ENCODE measurements around the gene ROR1. TPM values are rescaled to one million over a fixed set of nuclear protein-coding genes. Genes with fewer than 3 reads are reported as not detected.
"Not testable (repeated sequence)": the region's sequence is repeated elsewhere in the genome, so short reads cannot be mapped to it uniquely, and the experiment has no call there.

ROR1 gene
- total and polyA plus RNA-seq, 4 donors = 4.0 to 30.9 (median 11.4) TPM

DNA sequence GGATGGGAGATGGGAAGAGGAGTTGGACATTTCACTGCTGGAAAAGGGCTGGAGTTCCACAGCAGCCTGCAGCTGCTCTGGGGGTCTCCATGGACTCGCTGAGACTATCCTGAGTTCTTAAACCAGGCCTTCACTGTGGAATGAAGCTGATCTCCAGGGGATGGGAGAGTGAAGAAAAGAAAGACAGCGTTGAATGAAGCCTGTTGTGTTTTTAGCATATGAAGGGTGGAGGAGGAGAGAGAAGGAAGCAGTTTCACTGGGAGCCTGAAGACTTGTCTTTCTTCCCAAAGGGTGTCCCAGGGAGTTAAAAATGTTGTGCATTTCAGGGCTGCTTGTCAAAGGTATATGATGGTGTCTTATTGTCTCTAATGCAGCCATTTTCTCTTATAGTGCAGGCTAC lies 9.2 kb downstream of the ROR1 start:
- H3K9me3 ChIP-seq (ENCODE audit: control insufficient read depth, low read length) = no peaks in the 10 kb centered on the region
- ATAC-seq (ENCODE audit: low FRiP score) (no peak), DNase-seq (no peak)
- H3K4me1 ChIP-seq (ENCODE audit: control insufficient read depth in 1 of 2, insufficient read depth in 2 of 2, low read length in 2 of 2) = peaks cover 0 to 4% of the 10 kb centered on the region in 2 donors
- no peaks in the 10 kb centered on the region for H3K36me3 ChIP-seq (ENCODE audit: control insufficient read depth in 1 of 2, insufficient read depth in 2 of 2, low read length in 1 of 2)
- intact Hi-C loops (cut with DNase I) = no loop called here
- H3K27ac ChIP-seq (ENCODE audit: low read depth in 1 of 2, low read length in 2 of 2) = no peak overlapping the region
- H3K4me3 ChIP-seq (ENCODE audit: low read length in 2 of 2) = no peak overlapping the region
- H3K27me3 ChIP-seq (ENCODE audit: control insufficient read depth in 1 of 2, insufficient read depth in 2 of 2, low read length in 1 of 2) = no peaks in the 10 kb centered on the region
- 48 to 65% methylated on average over 2 of the region's 2 CpGs for whole genome bisulfite sequencing, 2 donors

DNA sequence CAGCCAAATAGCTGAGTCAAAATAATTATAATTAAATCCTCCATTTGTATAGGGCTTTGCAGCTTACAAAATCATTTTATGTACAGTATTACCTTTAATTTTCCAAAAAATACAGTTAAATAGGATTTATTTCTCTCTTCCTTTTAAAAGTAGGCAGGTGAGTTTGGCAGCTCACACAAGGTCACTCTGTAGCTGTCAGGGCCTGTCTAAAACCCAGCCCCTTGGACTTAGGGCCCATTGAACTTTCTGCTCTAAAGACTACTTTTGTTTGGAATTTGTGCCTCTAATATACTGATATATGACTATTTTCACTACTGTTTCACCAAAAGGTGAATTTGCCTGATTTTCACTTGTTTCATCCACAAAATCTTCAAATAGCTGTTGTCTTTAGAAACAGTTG lies 10.3 kb downstream of the ROR1 start:
- no peak overlapping the region for H3K4me3 ChIP-seq (ENCODE audit: low read length in 2 of 2)
- H3K27me3 ChIP-seq (ENCODE audit: control insufficient read depth in 1 of 2, insufficient read depth in 2 of 2, low read length in 1 of 2) = no peaks in the 10 kb centered on the region
- ATAC-seq (ENCODE audit: low FRiP score) (no peak), DNase-seq (no peak)
- H3K27ac ChIP-seq (ENCODE audit: low read depth in 1 of 2, low read length in 2 of 2) = no peak overlapping the region
- H3K36me3 ChIP-seq (ENCODE audit: control insufficient read depth in 1 of 2, insufficient read depth in 2 of 2, low read length in 1 of 2) = no peaks in the 10 kb centered on the region
- H3K9me3 ChIP-seq (ENCODE audit: control insufficient read depth, low read length) = no peaks in the 10 kb centered on the region
- H3K4me1 ChIP-seq (ENCODE audit: control insufficient read depth in 1 of 2, insufficient read depth in 2 of 2, low read length in 2 of 2) = peaks cover 0 to 4% of the 10 kb centered on the region in 2 donors
- intact Hi-C loops (cut with DNase I) = no loop called here

DNA sequence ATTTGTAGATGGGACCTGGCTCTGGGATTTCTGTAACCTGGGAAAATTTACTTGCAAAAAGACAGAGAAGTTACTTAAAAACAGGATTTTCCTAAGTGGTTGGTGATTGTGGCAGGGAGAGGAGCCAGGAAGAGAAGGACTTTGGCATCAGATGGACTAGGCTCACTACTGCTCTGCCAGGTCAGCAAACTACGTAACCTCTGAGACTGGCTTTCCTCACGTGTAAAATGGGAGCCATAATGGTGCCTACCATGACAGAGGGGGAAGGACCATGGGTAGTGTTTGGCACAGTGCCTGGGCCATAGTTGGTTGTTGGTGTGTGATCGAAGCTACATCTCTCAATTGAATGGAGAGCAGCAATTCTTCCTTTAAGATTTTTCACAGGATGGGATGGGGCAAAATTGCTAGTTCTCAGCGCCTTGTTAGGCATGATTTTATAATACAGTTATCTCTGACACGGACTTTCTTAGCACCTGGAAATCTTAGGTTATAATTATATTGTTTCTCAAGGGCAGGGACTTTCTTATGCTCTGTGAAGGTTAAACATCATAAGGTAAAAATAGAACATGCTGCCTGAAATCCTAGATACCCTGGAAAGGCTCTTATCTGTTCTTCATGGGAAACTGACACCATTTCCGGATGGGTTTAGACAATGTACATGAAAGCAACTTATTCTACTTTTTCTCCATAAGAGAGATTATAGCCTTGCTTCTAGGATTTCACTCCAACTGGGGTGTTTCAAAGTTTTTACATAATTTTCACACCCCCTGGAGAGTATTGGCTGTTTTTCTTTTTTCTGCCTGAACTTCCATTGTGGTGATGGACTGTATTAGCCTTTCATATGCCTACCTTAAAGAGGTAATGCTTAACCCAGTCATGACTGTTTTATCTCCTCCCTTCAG lies 10.9 kb downstream of the ROR1 start:
- Histone ChIP-seq H3K36me3 (ENCODE audit: control insufficient read depth in 1 of 2, insufficient read depth in 2 of 2, low read length in 1 of 2) (no peaks in the 10 kb centered on the region), H3K27ac (ENCODE audit: low read depth in 1 of 2, low read length in 2 of 2) (peak overlapping the region in 1 of 2 donors; percentile 21), H3K27me3 (ENCODE audit: control insufficient read depth in 1 of 2, insufficient read depth in 2 of 2, low read length in 1 of 2) (no peaks in the 10 kb centered on the region), H3K9me3 (ENCODE audit: control insufficient read depth, low read length) (no peaks in the 10 kb centered on the region), H3K4me1 (ENCODE audit: control insufficient read depth in 1 of 2, insufficient read depth in 2 of 2, low read length in 2 of 2) (peaks cover 0 to 4% of the 10 kb centered on the region in 2 donors), H3K4me3 (ENCODE audit: low read length in 2 of 2) (no peak overlapping the region)
- WGBS, 2 donors = 41 to 43% methylated on average over 6 of the region's 6 CpGs
- intact Hi-C loops (cut with DNase I) = no loop called here
- no peak for DNase-seq
- ATAC-seq (ENCODE audit: low FRiP score) = no peak

DNA sequence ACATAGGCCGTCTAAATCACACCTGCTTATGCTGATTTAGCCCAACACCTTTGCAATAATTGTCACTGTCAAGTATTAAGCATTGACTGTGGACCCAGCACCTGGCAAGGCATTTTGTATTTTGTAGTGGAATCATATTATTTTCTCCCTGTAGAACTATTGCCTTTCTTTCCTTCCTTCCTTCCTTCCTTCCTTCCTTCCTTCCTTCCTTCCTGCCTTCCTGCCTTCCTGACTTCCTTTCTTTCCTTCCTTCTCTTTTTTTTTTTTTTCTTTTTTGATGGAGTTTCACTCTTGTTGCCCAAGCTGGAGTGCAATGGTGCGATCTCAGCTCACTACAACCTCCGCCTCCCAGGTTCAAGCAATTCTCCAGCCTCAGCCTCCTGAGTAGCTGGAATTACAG lies 13.5 kb downstream of the ROR1 start:
- H3K4me3 ChIP-seq (ENCODE audit: low read length in 2 of 2); H3K27me3 ChIP-seq (ENCODE audit: control insufficient read depth in 1 of 2, insufficient read depth in 2 of 2, low read length in 1 of 2); H3K27ac ChIP-seq (ENCODE audit: low read depth in 1 of 2, low read length in 2 of 2); ATAC-seq (ENCODE audit: low FRiP score); H3K4me1 ChIP-seq (ENCODE audit: control insufficient read depth in 1 of 2, insufficient read depth in 2 of 2, low read length in 2 of 2); DNase-seq; H3K9me3 ChIP-seq (ENCODE audit: control insufficient read depth, low read length); intact Hi-C loops (cut with DNase I); H3K36me3 ChIP-seq (ENCODE audit: control insufficient read depth in 1 of 2, insufficient read depth in 2 of 2, low read length in 1 of 2): not testable (repeated sequence)
- WGBS, 2 donors = 90 to 96% methylated on average over 3 of the region's 3 CpGs

DNA sequence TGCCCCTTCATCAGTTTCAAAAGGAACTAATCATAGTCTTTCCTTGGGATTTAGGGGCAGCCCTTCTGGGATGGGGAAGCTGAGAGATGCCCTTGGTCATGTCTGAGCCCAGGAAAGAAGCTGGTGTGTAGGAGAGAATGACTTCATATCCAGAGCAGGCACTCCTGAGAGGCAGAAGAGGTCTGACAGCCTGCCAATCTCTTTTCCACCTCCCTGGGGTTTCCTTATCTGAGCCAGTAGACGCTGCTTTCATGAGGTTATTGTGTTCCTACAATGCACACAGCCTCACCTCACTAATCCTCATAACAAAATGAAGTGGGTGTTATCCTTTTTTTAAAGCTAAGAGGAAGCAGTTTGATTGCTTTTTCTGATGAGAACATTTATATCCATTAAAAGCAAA lies 14.1 kb downstream of the ROR1 start:
- Histone ChIP-seq H3K27ac (ENCODE audit: low read depth in 1 of 2, low read length in 2 of 2) (no peak overlapping the region), H3K36me3 (ENCODE audit: control insufficient read depth in 1 of 2, insufficient read depth in 2 of 2, low read length in 1 of 2) (no peaks in the 10 kb centered on the region), H3K9me3 (ENCODE audit: control insufficient read depth, low read length) (no peaks in the 10 kb centered on the region), H3K27me3 (ENCODE audit: control insufficient read depth in 1 of 2, insufficient read depth in 2 of 2, low read length in 1 of 2) (no peaks in the 10 kb centered on the region), H3K4me3 (ENCODE audit: low read length in 2 of 2) (no peak overlapping the region), H3K4me1 (ENCODE audit: control insufficient read depth in 1 of 2, insufficient read depth in 2 of 2, low read length in 2 of 2) (peaks cover 0 to 7% of the 10 kb centered on the region in 2 donors)
- no peak for ATAC-seq (ENCODE audit: low FRiP score)
- intact Hi-C loops (cut with DNase I) = no loop called here
- 4 to 5% methylated on average over 1 of the region's 1 CpG for WGBS, 2 donors
- DNase-seq = no peak

DNA sequence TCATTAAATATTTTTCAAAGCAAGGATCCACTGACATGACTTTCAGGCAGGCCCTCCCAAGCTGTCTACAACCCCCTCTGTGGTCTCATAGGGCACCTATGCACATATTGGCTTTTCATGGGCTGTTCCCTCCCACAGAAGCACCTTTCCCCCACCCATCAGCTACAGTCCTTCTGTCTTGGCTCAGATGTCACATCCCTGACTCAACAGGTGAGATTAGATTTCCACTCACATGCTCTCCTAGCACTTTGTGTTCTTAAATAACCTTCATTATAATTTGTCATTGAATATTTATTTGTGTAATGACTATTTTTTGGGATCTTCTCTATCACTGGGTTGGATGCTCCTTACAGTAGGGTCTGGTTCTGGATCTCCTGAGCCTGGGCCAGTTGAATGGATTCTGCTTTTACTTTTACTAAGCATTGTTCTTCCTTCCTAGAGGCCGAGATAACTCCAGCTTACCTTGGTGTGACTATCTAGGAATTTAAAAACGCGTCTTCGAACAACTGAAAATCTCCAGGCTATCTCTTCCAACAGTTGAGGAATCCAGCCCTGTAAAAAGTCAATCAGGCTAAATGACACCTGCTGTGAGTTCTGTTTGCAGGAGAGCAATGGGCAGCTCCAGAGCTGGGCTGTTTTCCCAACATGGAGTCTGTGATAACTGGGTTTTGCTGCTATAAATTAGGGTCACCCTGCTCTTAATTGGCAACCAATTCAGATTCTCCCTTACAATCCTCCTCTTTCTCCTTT lies 16.2 kb downstream of the ROR1 start:
- H3K27me3 ChIP-seq (ENCODE audit: control insufficient read depth in 1 of 2, insufficient read depth in 2 of 2, low read length in 1 of 2) = no peaks in the 10 kb centered on the region
- no peaks in the 10 kb centered on the region for H3K36me3 ChIP-seq (ENCODE audit: control insufficient read depth in 1 of 2, insufficient read depth in 2 of 2, low read length in 1 of 2)
- peaks cover 0 to 7% of the 10 kb centered on the region in 2 donors for H3K4me1 ChIP-seq (ENCODE audit: control insufficient read depth in 1 of 2, insufficient read depth in 2 of 2, low read length in 2 of 2)
- no peak overlapping the region for H3K4me3 ChIP-seq (ENCODE audit: low read length in 2 of 2)
- ATAC-seq (ENCODE audit: low FRiP score) = no peak
- H3K27ac ChIP-seq (ENCODE audit: low read depth in 1 of 2, low read length in 2 of 2) = no peak overlapping the region
- intact Hi-C loops (cut with DNase I) = no loop called here
- H3K9me3 ChIP-seq (ENCODE audit: control insufficient read depth, low read length) = no peaks in the 10 kb centered on the region
- DNase-seq = no peak
- 85 to 87% methylated on average over 4 of the region's 4 CpGs for WGBS, 2 donors

DNA sequence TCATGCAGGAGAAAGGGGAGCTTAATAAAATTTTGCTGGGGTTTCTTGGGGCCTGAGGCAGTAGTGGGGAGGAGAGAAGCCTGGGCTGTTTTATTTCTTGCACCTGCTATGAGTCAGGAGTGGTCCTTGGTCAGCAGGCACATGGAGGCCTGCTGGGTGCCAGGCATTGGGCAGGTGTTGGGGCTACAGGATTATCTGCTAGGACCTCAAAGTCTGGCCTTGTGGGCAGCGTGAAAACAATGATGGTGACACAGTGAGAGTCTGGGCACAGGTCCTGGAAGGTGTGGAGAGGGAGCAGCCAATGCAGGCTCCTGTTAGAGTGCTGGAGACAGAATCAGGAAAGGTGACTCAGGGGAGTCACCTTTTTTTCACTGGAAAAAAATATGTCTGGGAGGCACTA lies 17.2 kb downstream of the ROR1 start:
- ATAC-seq (ENCODE audit: low FRiP score) = no peak

DNA sequence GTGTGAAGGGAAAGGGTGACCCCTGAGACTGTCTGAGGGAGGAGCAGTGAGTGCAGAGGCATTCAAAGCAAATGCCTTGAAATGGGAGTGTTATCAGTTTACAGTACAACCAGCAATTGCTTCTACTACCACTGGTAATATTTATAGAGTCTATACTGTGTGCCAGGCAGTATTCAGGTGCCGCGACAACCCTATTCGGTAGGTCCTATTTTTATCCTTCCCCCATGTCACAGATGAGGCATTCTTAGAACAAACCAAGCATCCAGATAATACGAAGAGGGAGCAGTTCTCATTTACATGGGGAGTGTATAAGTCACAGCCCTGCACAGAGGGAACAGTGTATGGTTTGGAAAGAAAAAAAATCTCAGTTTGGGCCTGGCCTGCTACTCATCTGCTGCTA lies 18.3 kb downstream of the ROR1 start:
- H3K9me3 ChIP-seq (ENCODE audit: control insufficient read depth, low read length) = no peaks in the 10 kb centered on the region
- peaks cover 0 to 7% of the 10 kb centered on the region in 2 donors for H3K4me1 ChIP-seq (ENCODE audit: control insufficient read depth in 1 of 2, insufficient read depth in 2 of 2, low read length in 2 of 2)
- ATAC-seq (ENCODE audit: low FRiP score) = no peak
- intact Hi-C loops (cut with DNase I) = no loop called here
- no peaks in the 10 kb centered on the region for H3K27me3 ChIP-seq (ENCODE audit: control insufficient read depth in 1 of 2, insufficient read depth in 2 of 2, low read length in 1 of 2)
- WGBS, 2 donors = 12 to 15% methylated on average over 4 of the region's 4 CpGs
- no peak overlapping the region for H3K27ac ChIP-seq (ENCODE audit: low read depth in 1 of 2, low read length in 2 of 2)
- no peak for DNase-seq
- no peaks in the 10 kb centered on the region for H3K36me3 ChIP-seq (ENCODE audit: control insufficient read depth in 1 of 2, insufficient read depth in 2 of 2, low read length in 1 of 2)
- no peak overlapping the region for H3K4me3 ChIP-seq (ENCODE audit: low read length in 2 of 2)

More for the DNA sequence above, 17.2 kb downstream of the ROR1 start:
- Histone ChIP-seq H3K36me3 (ENCODE audit: control insufficient read depth in 1 of 2, insufficient read depth in 2 of 2, low read length in 1 of 2) (no peaks in the 10 kb centered on the region), H3K9me3 (ENCODE audit: control insufficient read depth, low read length) (no peaks in the 10 kb centered on the region), H3K4me1 (ENCODE audit: control insufficient read depth in 1 of 2, insufficient read depth in 2 of 2, low read length in 2 of 2) (peaks cover 0 to 7% of the 10 kb centered on the region in 2 donors), H3K27me3 (ENCODE audit: control insufficient read depth in 1 of 2, insufficient read depth in 2 of 2, low read length in 1 of 2) (no peaks in the 10 kb centered on the region), H3K4me3 (ENCODE audit: low read length in 2 of 2) (no peak overlapping the region), H3K27ac (ENCODE audit: low read depth in 1 of 2, low read length in 2 of 2) (no peak overlapping the region)
- DNase-seq = no peak
- 33 to 49% methylated on average over 1 of the region's 1 CpG for WGBS, 2 donors
- intact Hi-C loops (cut with DNase I) = no loop called here
